Measurements from ENCODE around the gene C3orf22. TPM values are rescaled to one million over a fixed set of nuclear protein-coding genes. Genes with fewer than 3 reads are reported as not detected.

Gene C3orf22, protein sequence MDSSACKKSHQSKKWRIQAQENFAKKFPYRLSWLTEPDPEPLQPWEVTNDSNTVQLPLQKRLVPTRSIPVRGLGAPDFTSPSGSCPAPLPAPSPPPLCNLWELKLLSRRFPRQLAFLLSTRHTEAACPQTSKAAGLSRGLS
- not detected in 2 replicates for total RNA-seq

GRCh38 chr3:126558336-126559071 lies at the start of gene C3orf22:
C3orf22 (minus strand) TSS chr3:126558932; CDS start chr3:126553390, 5,542 bp downstream.

DNA sequence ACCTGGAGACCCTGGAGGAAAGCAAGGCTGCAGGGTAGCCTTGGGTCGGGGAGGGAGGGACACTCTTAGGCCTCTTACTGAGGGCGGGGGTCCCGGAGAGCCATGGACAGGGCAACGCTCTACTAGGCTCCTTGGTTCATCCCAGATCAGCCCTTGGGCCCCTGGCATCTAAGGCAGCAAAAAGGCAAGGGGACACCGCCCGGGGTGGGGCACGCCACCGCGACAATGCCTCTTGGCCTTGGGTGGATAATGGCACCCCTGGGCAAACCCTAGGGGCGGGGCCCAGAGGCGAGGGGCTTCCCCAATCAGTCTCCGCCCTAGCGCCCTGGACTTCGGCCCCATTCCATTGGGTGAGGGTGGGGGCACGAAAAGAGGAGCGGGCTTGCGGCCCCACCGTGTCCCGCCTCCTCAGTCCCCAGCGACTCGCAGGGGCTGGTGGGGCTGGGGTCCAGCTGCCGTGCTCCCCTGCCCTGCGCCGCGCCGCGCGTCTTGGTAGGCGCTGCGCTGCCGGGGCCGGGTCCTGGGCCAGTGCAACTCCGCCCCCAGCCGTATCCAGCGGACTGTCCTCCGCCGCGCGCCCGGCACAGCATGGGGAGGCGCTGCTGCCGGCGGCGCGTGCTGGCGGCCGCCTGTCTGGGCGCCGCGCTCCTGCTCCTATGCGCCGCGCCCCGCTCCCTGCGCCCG lies 34.8 kb downstream of the C3orf22 start, which contains the start of gene CHST13:
TSS of gene CHST13 (plus strand) at position 411 of the 684 bp plus-strand sequence. CDS start at position 589, 178 bp downstream.

DNA sequence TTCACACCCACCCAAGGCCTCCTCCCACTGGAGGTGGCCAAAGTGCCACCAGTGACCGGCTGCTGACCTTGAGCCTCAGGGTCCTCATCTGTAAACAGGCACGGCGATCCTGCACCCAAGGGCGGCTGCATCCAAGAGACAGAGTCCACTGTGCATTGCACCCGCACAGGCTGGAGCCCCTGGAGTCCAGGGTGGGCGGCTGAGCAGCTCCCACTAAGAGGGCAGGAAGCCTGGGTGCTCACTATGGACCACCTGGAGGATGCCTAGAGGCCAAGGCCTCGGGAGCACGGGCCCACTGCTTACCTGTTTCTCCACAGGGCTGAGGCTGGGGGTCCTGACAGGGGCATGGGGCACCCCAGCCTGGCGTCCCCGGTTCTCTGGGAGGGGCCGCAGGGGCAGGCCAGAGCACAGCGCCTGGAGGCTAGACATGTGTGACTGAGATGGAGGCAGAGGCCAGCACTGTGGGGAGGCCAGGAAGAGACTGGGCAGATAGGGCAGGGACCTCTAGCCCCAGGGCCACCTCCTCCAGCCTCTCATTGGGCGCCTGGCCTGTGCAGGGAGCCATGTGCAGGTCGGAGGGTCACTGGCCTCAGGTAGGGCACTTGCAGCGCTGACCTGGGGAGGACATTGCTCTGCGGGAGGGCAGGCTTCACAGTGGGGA lies 41.3 kb downstream of the C3orf22 start, which contains the start of gene UROC1:
TSS of gene UROC1 (minus strand) at position 483 of the 661 bp plus-strand sequence. CDS start at position 429, 54 bp downstream.

Other genes starting within 250 kb of the C3orf22 start
- gene KLF15, start 201.5 kb downstream of the C3orf22 start, total RNA-seq, result 28.6 and 40.0 TPM in 2 replicates
- not detected in 2 replicates for gene CFAP100, start 164.0 kb downstream of the C3orf22 start, total RNA-seq
- 15.2 and 16.1 TPM in 2 replicates for gene ZXDC, start 83.0 kb downstream of the C3orf22 start, total RNA-seq
- gene UROC1, start 41.2 kb downstream of the C3orf22 start, total RNA-seq, result not detected in 2 replicates
- gene CHST13, start 34.8 kb downstream of the C3orf22 start, total RNA-seq, result not detected in 2 replicates
- gene TXNRD3, start 96.2 kb upstream of the C3orf22 start, total RNA-seq, result 9.0 and 10.6 TPM in 2 replicates
- 10.8 and 12.3 TPM in 2 replicates for gene CHCHD6, start 145.3 kb upstream of the C3orf22 start, total RNA-seq

Measured in pericardium fibroblast (primary cell).